ENCODE data around the gene TNIP1.

TNIP1 gene, protein sequence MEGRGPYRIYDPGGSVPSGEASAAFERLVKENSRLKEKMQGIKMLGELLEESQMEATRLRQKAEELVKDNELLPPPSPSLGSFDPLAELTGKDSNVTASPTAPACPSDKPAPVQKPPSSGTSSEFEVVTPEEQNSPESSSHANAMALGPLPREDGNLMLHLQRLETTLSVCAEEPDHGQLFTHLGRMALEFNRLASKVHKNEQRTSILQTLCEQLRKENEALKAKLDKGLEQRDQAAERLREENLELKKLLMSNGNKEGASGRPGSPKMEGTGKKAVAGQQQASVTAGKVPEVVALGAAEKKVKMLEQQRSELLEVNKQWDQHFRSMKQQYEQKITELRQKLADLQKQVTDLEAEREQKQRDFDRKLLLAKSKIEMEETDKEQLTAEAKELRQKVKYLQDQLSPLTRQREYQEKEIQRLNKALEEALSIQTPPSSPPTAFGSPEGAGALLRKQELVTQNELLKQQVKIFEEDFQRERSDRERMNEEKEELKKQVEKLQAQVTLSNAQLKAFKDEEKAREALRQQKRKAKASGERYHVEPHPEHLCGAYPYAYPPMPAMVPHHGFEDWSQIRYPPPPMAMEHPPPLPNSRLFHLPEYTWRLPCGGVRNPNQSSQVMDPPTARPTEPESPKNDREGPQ

DNA sequence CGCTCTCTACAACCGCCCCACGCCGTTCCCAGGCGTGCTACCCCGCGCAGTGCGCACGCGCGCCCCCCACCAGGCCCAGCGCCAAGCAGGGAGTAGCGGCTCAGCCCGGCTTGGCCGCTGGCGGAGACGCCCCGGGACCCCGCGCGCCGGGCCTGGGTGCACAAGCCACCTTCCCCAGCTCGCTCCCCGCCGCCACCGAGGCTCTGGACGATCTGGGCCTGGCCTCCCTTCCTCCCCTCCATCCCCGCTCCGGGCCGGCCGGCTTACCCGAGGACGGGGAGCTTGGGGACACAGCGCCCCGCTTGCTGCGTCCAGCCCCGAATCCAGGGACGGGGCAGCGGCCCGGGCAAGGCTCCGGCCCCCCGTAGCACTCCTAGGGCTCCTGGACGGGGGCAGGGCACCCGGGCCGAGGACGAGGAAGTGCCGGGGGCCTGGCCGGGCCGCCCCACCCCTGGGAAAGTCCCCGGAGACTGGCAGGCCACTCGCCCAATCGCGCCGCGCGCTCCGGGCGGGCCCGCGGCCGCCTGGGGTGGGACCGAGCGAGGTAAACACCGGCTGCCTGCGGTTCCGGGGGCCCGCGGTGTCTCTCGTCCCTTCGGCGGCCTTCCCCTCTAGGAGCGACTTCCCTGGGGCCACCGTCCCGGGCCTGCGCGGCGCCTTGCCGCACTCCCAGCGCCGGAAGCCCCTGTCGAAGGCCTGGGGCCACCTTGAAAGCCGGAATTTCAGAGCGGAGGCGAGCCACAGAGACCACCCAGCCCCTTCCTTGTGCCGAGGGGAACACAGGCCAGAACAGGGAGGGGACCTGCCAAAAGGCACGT is at the start of gene TNIP1:
Gene TNIP1 (minus strand): TSS at position 422 of the 818 bp plus-strand sequence. CDS start 15,939 bp downstream, outside the sequence.
- peak; percentile 94 for DNase-seq

DNA sequence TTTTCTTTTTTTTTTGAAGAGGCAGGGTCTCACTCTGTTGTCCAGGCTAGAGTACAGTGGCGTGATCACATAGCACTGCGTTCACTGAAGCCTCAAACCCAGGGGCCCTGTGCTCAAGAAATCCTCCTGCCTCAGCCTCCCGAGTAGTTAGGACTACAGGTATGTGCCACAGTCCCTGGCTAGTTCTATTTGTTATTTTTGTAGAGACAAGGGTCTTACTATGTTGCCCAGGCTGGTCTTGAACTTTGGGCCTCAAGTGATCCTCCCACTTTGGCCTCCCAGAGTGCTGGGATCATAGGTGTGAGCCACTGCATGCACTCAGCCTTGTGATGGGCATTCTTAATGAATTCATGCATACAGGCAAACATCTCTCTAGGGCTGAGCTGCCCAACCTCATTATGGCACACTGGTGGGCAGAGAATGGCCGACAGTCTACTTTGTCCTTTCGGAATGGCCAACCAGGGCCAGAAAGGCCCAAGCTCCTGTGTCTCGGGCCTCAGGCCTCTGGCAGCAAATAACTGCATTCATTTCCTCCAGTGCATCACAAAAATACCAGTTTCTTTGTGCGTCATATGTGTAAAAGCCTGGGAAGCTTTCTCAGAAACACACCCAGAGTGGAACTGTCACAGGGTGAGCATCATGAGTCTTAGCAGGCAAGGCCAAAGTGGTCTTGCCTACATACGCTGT is 49.5 kb upstream of the TNIP1 start:
- DNase-seq, result no peak

DNA sequence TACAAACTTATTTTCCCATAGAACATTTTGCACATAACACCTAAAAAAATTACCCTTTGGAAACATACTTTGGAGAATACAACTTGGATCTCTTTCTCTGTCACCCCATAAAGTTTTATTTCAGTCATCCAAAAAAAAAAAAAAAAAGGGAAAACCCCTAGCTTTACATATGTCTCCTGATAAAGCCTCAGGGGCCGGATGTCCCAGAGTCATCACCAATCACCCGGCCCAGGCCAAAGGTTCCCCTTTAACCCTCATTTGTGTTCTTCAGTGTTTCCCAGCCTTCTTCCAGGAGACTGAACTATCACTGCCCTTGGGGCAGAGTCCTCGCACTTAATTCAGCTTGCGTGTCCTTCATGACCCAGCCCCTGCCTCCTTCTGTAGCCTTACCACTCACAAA is 48.0 kb upstream of the TNIP1 start:
- DNase-seq, result no peak

DNA sequence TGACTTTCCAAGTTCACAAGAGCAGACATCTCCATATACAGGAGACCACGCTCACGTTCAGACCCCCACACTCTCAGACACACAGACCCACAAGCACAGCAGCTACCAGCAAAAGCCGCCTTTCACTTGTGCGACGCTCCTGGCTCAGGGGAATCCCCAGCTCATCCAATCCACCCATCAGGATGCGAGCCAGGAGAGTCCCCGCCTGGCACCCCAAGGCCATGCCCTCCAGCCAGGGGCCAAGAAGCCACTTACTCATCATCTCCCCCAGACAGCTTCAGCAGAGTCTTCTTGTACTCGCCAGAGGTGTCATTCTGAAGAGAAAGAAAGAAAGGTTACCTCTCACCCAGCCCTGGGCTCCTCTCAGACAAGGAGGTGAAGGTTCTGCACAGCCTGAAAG is 47.1 kb upstream of the TNIP1 start:
- DNase-seq, result no peak

DNA sequence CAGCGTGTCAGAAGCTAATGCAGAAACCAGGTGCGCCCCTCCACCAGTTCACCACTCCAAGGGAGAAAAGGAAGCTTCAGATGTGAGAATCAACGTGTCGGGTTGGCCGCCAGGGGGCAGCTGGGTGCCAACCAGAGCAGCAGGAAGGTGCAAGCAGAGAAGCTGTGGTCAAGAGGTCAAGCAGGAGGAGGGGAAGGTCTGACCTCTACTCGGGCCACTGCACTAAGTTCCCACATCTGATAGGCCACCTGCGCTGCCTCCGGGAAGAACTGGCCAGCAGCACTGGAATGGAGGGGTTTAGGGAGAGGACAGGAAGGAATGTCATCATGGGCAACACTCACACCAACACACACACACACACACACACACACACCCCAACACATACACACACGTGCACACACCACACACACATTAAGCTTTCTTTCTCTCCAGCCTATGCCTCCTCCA is 45.4 kb upstream of the TNIP1 start:
- DNase-seq, result peak; percentile 72

DNA sequence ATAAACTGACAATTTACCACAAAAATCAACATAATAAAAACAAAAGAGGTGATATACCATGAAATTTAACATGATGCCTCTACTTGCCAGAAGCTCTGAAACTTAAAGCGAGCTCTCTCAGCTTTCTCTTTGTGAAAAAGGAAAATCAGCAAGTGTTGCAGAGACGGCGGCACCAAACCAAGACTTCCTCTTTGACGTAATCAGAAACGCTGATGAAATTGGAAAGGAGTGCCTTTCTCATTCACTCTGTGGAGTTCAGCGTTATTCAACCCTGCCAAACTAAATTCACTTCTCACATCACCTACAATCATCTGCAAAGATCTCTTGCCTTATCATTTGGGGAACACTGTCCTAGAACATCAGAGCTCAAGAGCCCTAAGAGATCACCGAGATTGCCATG is 44.6 kb upstream of the TNIP1 start:
- no peak for DNase-seq

DNA sequence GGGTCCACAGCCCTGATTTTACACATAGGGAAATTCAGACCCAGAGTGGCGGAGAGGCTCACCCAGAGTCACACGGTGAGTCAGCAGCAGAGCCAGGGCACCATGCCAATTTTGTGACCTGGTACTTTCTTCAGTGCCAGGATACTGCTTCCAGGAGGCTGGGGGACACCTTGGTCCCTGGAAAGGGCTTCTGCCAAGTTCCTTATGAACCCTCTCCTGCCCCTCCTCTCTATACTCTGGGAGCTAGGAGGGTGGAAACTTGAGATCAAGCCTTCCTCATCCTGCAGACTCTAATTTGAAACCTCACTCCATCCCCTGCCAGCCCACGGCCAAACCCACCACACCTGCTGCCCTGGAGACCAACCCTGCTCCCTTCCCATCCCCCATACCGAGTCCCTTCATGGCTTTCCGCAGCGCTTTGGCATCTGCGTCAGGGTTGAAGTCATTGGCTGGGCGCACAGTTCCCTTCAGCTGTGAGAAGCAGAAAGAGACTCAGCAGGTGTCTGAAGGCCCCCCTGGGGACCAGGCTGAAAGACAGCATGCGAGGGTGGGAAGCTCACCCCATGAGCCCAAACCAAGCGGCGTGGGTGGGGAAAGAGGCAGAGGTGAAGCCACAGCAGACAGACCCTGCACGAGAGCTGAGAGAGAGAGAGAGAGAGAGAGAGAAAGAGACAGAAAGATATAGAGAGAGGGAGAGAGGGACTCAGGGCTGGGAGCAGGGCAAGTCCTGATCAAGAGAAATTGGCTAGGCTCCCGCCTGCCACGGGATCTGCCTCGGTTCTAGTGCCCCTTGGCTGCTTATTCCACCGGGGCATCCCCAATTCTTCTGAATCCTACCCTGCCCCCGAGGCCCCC is 43.3 kb upstream of the TNIP1 start:
- DNase-seq, result no peak

DNA sequence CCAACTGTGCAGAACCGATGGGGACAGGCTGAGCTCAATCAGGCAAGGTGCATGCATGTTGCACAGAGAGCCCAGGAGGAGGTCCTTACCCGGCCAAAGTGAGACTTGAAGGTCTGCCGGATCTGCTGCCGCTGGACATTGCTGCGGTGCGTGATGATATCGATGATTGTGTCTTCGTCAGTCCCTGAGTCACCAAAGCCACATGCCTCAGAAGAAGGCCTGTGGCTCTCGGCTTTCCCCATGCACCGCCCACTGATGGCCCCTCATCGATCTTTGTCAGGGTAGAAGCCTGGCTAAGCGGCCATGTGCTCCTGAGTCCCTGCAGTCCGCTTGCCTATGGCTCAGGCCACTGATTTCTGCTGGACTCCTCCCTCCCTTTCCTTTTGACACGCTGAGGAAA is 42.0 kb upstream of the TNIP1 start:
- no peak for DNase-seq

DNA sequence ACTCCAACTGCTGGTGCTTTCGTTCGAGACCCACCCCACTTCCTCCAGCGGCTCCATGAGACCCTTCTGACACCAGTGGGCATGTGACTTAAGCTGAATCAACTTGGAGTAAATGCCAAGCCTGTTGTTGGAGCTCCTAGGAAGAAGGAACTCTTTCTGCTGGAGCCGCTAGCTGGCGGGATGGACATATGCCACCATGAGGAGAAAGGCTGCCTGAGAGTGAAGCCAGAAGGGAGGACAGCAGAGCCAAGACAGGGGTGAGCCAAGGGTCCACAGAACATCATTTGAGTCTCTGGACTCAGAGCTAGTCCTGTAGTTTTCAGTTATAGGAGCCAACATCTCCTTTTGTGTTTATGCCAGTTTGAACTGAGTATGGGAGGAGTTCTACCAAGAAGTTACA is 40.8 kb upstream of the TNIP1 start:
- no peak for DNase-seq

DNA sequence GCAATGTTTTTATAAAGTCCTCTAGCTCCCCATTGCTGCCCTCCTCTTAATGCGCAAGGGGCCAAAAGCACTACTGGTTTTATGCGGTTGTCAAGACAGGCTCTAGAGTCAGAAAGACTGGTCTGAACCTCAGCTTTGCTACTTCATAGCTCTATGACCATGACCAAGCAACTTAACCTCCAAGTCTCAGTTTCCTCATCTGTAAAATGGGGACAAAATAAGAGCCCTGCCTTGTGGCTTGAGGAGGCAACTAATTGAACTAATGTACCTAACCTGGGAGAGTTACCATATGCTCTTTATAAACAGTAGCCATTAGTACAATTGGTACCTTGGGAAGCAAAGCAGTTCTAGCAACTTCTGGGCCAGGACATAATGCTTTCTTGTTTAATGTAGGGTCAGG is 40.3 kb upstream of the TNIP1 start:
- no peak for DNase-seq

DNA sequence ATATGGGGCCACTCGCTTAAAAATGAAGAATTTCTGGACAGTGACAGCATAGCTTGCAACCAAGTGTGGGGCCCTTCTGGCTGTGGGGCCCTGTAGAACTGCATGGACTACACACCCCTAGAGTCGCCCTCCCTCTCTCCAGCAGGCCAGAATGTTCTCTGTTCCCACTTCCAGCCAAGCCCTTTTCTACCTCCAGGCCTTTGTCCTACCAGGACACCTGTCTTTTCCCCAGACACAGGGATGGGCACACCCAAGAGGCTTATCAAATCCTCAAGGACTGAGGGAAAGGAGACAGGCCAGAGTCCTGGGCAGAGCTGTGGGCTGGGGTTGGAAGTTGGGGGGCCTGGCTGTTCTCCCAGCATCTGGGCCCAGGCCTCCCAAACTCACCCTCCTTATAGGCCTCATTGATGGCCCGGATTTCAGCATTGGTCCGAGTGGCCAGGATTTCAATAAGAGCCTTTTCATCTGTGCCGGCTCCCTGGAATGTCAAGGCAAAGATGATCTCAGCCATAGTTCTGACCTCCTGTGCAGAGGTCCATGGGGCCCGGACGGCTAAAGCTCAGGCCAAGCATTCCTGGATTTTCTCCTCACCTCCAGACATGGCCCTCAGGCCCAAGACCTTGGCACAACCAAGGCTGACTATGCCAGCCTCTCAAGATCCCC is 38.2 kb upstream of the TNIP1 start:
- DNase-seq, result no peak

DNA sequence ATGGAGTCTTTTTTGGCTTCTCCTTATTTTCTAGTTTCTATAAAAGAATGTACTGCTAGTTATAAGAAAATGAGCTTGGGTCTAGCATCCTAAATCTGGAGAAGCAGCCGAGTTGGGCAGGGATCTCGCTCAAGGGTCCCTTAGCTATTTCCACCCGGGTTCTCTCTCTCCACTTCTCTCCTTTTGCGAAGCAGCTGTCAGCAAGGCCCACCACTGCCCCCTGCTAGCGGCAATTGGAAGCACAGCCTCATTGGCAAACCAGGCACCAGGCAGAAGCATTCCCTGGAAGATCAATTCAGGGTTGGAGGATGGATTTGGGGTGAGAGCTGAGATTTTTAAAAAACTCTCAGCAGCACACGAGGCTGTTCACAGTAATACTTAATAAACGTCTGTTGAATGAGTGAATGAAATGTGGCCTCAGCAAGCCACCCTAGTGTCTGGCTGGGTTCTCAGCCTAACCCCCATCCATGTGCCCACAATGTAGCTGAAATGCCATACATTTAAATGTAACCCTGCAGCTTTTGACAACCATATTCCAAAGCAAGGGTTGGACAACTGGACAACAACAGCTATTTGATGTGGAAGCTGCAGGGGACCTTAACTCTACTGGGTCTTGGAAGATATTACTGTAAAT is 34.6 kb upstream of the TNIP1 start:
- peak; percentile 76 for DNase-seq

DNA sequence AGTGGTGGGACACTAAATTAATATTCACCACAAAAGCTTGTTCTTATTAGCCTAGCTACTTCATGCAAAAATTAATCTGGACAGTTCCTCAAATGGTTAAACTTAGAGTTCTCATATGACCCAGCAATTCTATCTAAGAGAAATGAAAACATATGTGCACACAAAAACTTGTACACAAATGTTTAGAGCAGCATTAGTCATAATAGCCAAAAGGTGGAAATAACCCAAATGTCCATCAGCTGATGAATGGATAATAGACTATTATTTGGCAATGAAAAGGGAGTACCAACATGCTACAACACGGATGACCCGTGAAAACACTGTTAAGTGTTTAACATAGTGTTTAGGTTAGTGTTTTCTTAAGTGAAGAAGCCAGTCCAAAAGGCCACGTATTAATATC is 32.8 kb upstream of the TNIP1 start:
- no peak for DNase-seq

DNA sequence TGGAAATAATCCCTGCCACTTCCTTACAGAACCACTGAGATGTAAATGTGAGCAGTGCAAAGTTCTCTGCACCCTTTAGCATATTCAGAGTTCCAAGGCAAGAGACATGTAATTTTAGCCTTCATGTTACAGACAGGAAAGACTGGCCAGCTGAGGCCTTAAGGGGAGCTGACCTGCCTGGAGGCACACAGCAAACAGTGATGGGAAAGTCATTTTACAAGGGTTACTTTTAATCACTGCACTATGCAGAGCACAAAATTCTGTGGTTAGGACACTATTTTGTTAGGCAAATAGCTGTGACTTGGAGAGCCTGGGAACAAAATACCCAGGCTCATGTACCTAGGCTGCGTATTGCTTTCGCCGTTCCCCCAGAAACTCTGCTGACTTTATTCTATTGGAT is 30.2 kb upstream of the TNIP1 start:
- no peak for DNase-seq

DNA sequence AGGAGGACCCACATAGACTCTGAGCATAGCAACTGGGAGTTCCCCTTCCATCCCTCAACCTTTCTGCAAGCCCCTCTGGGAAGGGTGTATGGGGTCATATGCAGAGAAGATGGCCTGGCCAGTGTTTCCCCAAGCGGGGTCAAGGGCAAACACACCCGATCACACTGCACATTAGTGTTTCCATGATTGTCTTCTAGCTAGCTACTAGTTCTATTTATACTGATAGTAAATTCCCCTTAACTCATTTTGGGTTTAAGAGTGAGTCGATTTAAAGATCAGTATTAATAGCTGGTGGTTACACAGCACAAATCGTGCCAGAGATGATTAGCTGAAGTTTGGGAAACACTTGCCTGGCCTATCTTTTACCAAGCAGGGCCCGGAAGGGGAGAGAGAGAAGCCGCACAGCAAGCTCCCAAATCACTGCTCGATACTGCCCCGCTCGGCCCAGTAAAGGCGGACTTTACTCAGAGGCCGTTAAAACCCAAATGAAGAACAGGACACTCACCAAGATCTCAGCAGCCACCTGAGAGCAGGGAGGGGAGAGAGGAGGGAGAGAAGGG is 29.4 kb upstream of the TNIP1 start:
- no peak for DNase-seq

DNA sequence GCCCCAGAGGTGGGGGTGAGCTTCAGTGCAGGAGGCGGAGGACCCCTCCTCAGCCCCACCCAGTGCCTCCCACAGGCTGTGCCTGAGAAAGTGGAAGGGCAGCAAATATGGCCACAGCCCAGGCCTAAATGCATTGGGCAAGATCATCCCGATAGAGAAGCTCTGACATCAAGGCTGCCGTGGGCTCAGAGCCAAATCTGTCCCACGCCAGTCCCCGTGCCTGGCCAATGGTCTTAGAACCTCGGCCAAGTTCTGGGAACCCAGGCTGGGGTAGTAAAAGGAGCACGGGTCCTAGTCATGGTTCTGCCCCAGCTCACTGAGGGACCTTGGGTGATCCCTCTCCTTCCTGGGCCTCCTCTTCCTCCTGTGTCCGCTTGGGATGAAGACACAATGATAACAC is 27.7 kb upstream of the TNIP1 start:
- DNase-seq, result no peak

DNA sequence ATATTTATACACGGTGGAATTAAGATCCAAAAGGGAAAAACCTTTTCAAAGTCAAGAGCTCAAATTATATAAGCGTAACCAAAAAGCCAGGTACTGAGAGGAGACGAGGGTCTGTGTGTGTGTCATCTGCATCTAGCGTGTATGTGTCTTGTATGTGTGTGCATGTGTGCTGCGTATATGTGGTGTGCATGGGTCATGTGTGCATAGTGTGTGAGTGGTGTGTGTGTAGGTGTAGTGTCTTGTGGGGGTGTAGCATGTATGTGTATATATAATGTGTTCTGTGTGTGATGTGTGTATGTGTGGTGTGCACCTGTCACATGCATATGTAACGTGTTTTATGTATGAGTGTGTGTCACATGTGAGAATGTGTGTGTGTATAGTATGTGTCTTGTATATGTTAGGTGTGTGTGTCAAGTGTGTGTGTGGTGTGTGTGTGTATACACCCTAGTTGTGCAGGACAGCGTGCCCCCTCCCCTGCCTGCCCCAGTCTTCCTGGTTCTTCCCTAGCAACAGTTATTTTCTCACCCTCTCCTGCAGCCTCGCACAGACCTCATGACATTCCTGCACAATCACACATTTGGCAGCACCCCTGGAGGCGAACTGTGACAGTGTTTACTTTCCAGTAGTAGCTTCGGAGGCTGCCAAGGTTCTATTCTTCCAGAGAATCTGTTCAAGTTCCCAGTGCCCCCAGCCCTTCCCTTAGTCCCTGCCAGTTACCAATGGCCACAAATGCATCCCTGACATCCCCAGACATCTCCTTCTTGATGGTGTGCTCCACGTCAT is 27.1 kb upstream of the TNIP1 start:
- DNase-seq, result no peak

DNA sequence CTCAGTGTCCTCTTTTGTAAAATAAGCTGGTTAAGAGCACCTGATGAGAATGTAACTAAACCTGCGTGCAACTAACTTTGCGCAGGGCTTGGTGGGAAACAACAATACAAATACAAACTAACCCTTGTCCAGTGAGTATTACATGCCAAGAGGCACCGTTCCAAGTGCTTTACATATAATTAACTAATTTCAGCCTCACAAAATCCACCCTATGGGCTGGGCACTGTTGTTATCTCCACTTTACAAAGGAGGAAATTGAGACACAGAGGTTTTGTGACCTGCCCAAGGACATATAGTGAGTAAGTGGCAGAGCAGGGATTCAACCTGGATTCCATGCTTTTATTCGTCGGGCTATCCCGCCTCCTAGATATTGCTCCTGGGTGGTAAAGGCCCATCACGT is 26.2 kb upstream of the TNIP1 start:
- no peak for DNase-seq

DNA sequence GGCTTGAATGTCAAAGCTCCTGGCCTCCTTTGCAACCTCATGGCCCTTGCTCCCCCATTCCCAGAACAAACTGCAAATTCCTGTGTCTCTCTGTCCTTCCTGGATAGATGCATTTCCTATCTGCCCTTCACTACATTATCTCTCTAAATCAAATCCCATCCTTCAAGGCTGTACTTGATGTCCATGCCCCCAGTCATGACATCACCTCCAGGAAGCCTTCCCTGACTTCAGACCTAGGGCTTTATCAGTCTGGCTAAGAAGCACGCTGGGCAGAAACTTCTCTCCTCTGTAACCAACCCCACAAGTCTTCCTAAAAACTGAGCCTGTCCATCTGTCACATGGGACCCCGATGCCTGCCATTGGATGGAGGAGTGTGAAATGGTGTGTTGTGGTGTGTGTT is 25.7 kb upstream of the TNIP1 start:
- no peak for DNase-seq

DNA sequence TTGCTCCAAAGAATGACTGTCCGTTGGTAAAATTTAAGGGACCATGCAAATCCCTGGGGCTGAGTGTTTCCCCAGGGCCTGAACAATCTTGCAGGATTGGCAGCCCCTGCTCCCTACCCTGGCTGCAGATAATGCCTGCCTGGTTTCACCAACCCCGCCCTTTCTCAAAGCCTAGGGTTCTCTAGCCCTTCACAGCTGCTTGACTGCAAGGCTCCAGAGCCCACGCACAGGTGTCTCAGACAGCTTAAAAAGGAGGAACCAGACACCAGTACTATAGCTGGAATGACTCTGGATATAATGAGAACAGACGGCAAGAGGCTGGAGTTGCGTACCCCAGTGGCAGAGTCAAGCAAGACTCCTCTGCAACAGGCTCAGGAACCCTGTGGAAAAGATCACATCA is 25.2 kb upstream of the TNIP1 start:
- no peak for DNase-seq

All from CD4-positive, alpha-beta T cell treated with Interleukin-17A for 1 hour (primary cell).